ENCODE data around the gene TMCO4.

DNA sequence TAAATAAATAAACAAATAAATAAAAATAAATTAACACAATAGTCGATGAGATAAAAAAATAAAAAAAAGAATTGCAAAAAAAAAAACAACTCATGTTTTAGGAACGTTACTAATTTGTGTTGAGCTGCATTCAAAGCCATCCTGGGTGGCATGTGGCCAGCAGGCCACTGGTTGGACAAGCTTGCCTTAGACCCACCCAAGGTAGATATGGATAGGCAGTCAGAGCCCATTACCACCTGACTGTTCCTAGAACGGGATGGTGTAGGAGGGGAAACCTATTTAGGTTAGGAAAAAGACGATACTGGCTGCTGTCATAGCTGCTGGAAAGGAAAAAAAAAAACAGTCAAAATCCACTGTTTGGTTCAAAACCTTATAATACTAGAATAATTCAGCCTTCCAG is 94.3 kb downstream of the TMCO4 start:
- no peak for TF ChIP-seq CTCF (IDR thresholded peaks at IDR 0.05)
- TF ChIP-seq POLR2A (IDR thresholded peaks at IDR 0.05), result no peak
- TF ChIP-seq POLR2AphosphoS5 (IDR thresholded peaks at IDR 0.05; ENCODE audit: insufficient read depth in 1 of 2, low read depth in 1 of 2), result no peak
